GF-D8 (cell line): ENCODE data around the gene FAM25A.

Experiments
- DNase-seq: peaks from one replicate; lab custom pipeline; 2025; lab: John Stamatoyannopoulos, UW

The FAM25A gene

GRCh38 chr10:87064651-87065050 is 44.6 kb downstream of the FAM25A start:
- no peak for DNase-seq

- DNase-seq: no peak
These were observed 46.1 kb downstream of the FAM25A start for GRCh38 chr10:87066178-87066577.

GRCh38 chr10:87066865-87067264 is 46.8 kb downstream of the FAM25A start:
- no peak for DNase-seq

GRCh38 chr10:87068281-87068680 is 48.2 kb downstream of the FAM25A start:
- DNase-seq: no peak

DNA sequence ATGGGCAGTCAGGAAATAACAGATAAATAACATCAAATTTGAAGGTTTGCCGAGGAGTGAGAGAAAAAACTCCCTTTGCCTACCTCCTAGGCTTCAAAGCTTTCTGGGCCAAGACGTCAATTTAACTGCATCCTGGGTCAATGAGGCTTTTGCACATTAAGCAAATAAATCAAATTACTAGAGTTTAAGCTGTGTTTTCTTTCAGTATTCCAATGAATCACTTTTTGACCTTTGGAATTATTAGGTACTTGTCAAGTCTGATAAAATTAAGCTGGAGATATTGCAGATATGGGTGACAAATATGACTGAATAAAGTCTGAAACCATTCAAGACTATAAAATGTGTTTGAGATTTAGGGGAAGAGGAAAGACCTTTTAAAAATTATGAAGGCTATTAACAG is 52.4 kb downstream of the FAM25A start:
- DNase-seq: no peak
